WTC11 (cell line): ENCODE data around the gene ZNF18. TPM values are rescaled to one million over a fixed set of nuclear protein-coding genes. Genes with fewer than 3 reads are reported as not detected.

ENCODE experiments used
- ATAC-seq: fragments of 200-7000 bp; cut with Tn5 transposase; 2 replicates; pipeline ENCODE4 v1.10.0; 2021; ENCODE audit warnings: mild to moderate bottlenecking, moderate library complexity
- CTCF ChIA-PET: fragments of 300-600 bp; sonication (Branson Sonifier 250); formaldehyde crosslinking; loops from one replicate; lab custom pipeline; 2021; ENCODE audit warnings: antibody characterized with exemption; lab: Charles Lee
- POLR2A ChIA-PET: fragments of 350-600 bp; sonication (Branson Sonifier 250); formaldehyde crosslinking; loops from one replicate; lab custom pipeline; 2021; ENCODE audit warnings: antibody characterized with exemption; lab: Charles Lee
- DNase-seq: peaks from one replicate; pipeline ENCODE4 v3.0.0; 2021; ENCODE audit warnings: low spot score
- H3K27ac Mint-ChIP-seq: 2 replicates; pipeline ENCODE4 v1.8.0; 2021; ENCODE audit warnings: mixed read lengths
- H3K27me3 Mint-ChIP-seq: 2 replicates; pipeline ENCODE4 v1.8.0; 2021; ENCODE audit warnings: low read depth, mild to moderate bottlenecking, moderate library complexity, mixed read lengths
- H3K36me3 Mint-ChIP-seq: 2 replicates; pipeline ENCODE4 v1.8.0; 2021; ENCODE audit warnings: mixed read lengths
- H3K4me1 Mint-ChIP-seq: 2 replicates; pipeline ENCODE4 v1.8.0; 2022; ENCODE audit warnings: mixed read lengths
- H3K4me3 Mint-ChIP-seq: 2 replicates; pipeline ENCODE4 v1.8.0; 2021; ENCODE audit warnings: mild to moderate bottlenecking, moderate library complexity, mixed read lengths
- H3K9me3 Mint-ChIP-seq: 2 replicates; pipeline ENCODE4 v1.8.0; 2021; ENCODE audit warnings: mixed read lengths
- ATF1 ChIP-seq: sonication (generic); formaldehyde crosslinking; IDR thresholded peaks from 2 replicates; pipeline ENCODE4 v1.8.1; 2023; ENCODE audit warnings: mild to moderate bottlenecking, moderate library complexity, missing genetic modification reagents
- CBFB ChIP-seq: sonication (generic); formaldehyde crosslinking; IDR thresholded peaks from 2 replicates; pipeline ENCODE4 v1.8.1; 2022; ENCODE audit warnings: mild to moderate bottlenecking, low read depth, missing genetic modification reagents
- CREB1 ChIP-seq: sonication (generic); formaldehyde crosslinking; IDR thresholded peaks from 2 replicates; pipeline ENCODE4 v1.8.0; 2023; ENCODE audit warnings: mild to moderate bottlenecking, missing genetic modification reagents
- CREM ChIP-seq: sonication (generic); formaldehyde crosslinking; IDR thresholded peaks from 2 replicates; pipeline ENCODE4 v1.8.1; 2022; ENCODE audit warnings: mild to moderate bottlenecking, missing genetic modification reagents, moderate library complexity
- ETV6 ChIP-seq: sonication (generic); formaldehyde crosslinking; IDR thresholded peaks from 2 replicates; pipeline ENCODE4 v1.8.1; 2022; ENCODE audit warnings: mild to moderate bottlenecking, missing genetic modification reagents
- NR2C2 ChIP-seq: sonication (generic); formaldehyde crosslinking; IDR thresholded peaks from 2 replicates; pipeline ENCODE4 v1.8.0; 2022; ENCODE audit warnings: mild to moderate bottlenecking, missing genetic modification reagents
- SMAD3 ChIP-seq: sonication (generic); formaldehyde crosslinking; IDR thresholded peaks from 2 replicates; pipeline ENCODE4 v1.8.0; 2022; ENCODE audit warnings: missing genetic modification reagents, mild to moderate bottlenecking, borderline replicate concordance
- SP1 ChIP-seq: sonication (generic); formaldehyde crosslinking; conservative IDR thresholded peaks from 2 replicates; pipeline ENCODE4 v1.8.1; 2022; ENCODE audit warnings: missing genetic modification reagents
- TCF7 ChIP-seq: sonication (generic); formaldehyde crosslinking; IDR thresholded peaks from 2 replicates; pipeline ENCODE4 v1.8.0; 2022; ENCODE audit warnings: mild to moderate bottlenecking, low read depth, missing genetic modification reagents, moderate library complexity
- TEAD1 ChIP-seq: sonication (generic); formaldehyde crosslinking; IDR thresholded peaks from 2 replicates; pipeline ENCODE4 v1.8.0; 2022; ENCODE audit warnings: mild to moderate bottlenecking, missing genetic modification reagents
- ZBTB21 ChIP-seq: sonication (generic); formaldehyde crosslinking; IDR thresholded peaks from 2 replicates; pipeline ENCODE4 v1.8.1; 2023; ENCODE audit warnings: mild to moderate bottlenecking, missing genetic modification reagents, borderline replicate concordance
- ZNF121 ChIP-seq: sonication (generic); formaldehyde crosslinking; IDR thresholded peaks from 2 replicates; pipeline ENCODE4 v1.8.0; 2023; ENCODE audit warnings: missing genetic modification reagents
- ZNF263 ChIP-seq: sonication (generic); formaldehyde crosslinking; IDR thresholded peaks from 2 replicates; pipeline ENCODE4 v1.8.1; 2022; ENCODE audit warnings: low read depth, mild to moderate bottlenecking, moderate library complexity, missing genetic modification reagents
- ZNF317 ChIP-seq: sonication (generic); formaldehyde crosslinking; IDR thresholded peaks from 2 replicates; pipeline ENCODE4 v1.8.1; 2023; ENCODE audit warnings: low read depth, mild to moderate bottlenecking, moderate library complexity, missing genetic modification reagents, borderline replicate concordance
- ZNF671 ChIP-seq: fragments of 250-450 bp; sonication (Bioruptor Pico); IDR thresholded peaks from 2 replicates; pipeline ENCODE4 v1.8.0; 2021; ENCODE audit warnings: mild to moderate bottlenecking
- total RNA-seq: library from RNA; stranded (reverse); gene quantifications from 3 replicates; pipeline ENCODE4 v1.2.3, GENCODE V29; 2021
- TF ChIP-seq, protein P1 (sequence below): fragments of 200-600 bp; IDR thresholded peaks from 2 replicates; pipeline ENCODE4 v1.8.0; 2022; ENCODE audit warnings: antibody characterized with exemption
- TF ChIP-seq, protein P2 (sequence below): sonication (generic); formaldehyde crosslinking; IDR thresholded peaks from 2 replicates; pipeline ENCODE4 v1.8.0; 2022; ENCODE audit warnings: mild to moderate bottlenecking, missing genetic modification reagents
- TF ChIP-seq, protein P3 (sequence below): sonication (generic); formaldehyde crosslinking; IDR thresholded peaks from 2 replicates; pipeline ENCODE4 v1.8.1; 2022; ENCODE audit warnings: mild to moderate bottlenecking, moderate library complexity, missing genetic modification reagents
- TF ChIP-seq, protein P4 (sequence below): fragments of 250-450 bp; sonication (Bioruptor Pico); IDR thresholded peaks from 2 replicates; pipeline ENCODE4 v1.8.0; 2021; ENCODE audit warnings: mild to moderate bottlenecking
- TF ChIP-seq, protein P5 (sequence below): fragments of 250-450 bp; sonication (Bioruptor Pico); IDR thresholded peaks from 2 replicates; pipeline ENCODE4 v2.1.2; 2022; ENCODE audit warnings: mild to moderate bottlenecking, moderate library complexity
- TF ChIP-seq, protein P6 (sequence below): sonication (generic); formaldehyde crosslinking; IDR thresholded peaks from 2 replicates; pipeline ENCODE4 v1.8.0; 2023; ENCODE audit warnings: mild to moderate bottlenecking, missing genetic modification reagents

ZNF18 gene
- total RNA-seq, 1 experiment from 2014 or later: 13.3 TPM

DNA sequence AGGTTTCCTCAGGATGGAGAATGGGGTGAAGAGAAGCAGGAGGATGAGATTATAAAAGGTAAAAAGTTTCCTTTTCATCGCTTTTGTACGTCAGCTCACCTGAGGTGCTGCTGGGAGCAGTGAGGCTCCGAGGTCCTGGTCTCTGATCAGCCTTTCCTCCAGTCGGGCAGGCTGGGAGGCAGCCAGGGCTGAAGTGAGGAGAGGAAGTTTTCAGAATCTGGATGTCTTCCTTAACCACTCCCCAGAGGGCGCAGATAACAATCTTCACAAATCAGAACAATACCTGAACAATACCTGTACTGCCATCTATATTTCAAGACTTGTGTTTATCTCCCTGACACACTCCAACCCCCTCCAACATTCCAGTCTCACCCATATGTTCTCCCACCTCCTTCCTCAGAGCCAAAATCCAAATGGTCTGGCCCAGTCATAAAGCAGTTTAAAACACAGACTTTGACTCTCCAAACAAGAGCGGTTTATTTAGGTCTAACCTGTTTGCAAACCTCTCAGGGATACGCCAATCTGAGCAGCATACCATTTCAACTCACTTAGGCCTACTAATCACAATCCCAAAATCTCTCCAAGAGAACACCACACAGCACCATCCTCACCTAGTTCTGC lies 6.8 kb downstream of the ZNF18 start:
- H3K4me3 Mint-ChIP-seq: peak overlapping the region; percentile 16; the same call in 1 of the 2 replicates
- peaks cover 10% of the 10 kb centered on the region; the same call in 1 of the 2 replicates for H3K9me3 Mint-ChIP-seq
- H3K4me1 Mint-ChIP-seq: peaks cover 67% of the 10 kb centered on the region
- H3K27ac Mint-ChIP-seq: peak overlapping the region; percentile 14
- H3K27me3 Mint-ChIP-seq: no peaks in the 10 kb centered on the region
- no peak for ATAC-seq
- no peak for DNase-seq
- H3K36me3 Mint-ChIP-seq: peaks cover 50% of the 10 kb centered on the region
- ChIA-PET POLR2A (interaction anchor here (1.7 kb wide), 1 partner anchor 30 kb away, joined by 5 read pairs; the partner anchor contains the start of gene MAP2K4), CTCF (interaction anchor here (0.5 to 1.8 kb wide), 3 partner anchors 10 to 71 kb away, joined by 3 to 10 read pairs (median 4); no protein-coding TSS in a partner anchor)
- TF ChIP-seq ATF1 (CRISPR knock-in tag) (no peak), ZNF263 (CRISPR knock-in tag) (no peak), ETV6 (CRISPR knock-in tag) (no peak), ZNF671 (no peak)

DNA sequence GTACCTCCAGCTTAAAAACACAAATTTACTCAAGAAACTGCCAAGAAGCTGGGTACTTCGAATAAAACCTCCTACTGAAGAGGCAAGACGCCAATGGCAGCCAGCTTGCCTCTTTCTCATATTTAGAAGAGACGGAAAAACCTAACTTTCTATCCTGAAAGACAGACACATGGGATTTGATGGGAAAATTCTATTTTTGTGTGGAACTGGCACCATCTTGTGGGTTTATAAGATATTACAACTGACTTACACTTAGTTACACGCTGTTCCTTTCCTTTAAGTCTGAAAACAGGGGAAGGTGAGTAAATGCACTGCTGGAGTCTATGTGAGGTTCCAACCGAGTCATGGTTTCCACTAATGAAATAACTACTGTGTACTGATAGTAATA lies 10.3 kb downstream of the ZNF18 start:
- Mint-ChIP-seq H3K36me3 (peaks cover 60% of the 10 kb centered on the region), H3K4me3 (no peak overlapping the region), H3K9me3 (no peaks in the 10 kb centered on the region), H3K27me3 (no peaks in the 10 kb centered on the region), H3K4me1 (peaks cover 59% of the 10 kb centered on the region), H3K27ac (no peak overlapping the region; the same call in 1 of the 2 replicates)
- CTCF ChIA-PET: interaction anchor here (0.7 to 1.4 kb wide), 10 partner anchors 9 to 1111 kb away, joined by 3 to 8 read pairs (median 4); partner anchors contain the start of gene ZNF18
- POLR2A ChIA-PET: interaction anchor here (1.0 kb wide), 1 partner anchor 11 kb away, joined by 3 read pairs; the partner anchor contains the start of gene ZNF18
- ATAC-seq (peak; percentile 31), DNase-seq (no peak)
- TF ChIP-seq, protein P1, sequence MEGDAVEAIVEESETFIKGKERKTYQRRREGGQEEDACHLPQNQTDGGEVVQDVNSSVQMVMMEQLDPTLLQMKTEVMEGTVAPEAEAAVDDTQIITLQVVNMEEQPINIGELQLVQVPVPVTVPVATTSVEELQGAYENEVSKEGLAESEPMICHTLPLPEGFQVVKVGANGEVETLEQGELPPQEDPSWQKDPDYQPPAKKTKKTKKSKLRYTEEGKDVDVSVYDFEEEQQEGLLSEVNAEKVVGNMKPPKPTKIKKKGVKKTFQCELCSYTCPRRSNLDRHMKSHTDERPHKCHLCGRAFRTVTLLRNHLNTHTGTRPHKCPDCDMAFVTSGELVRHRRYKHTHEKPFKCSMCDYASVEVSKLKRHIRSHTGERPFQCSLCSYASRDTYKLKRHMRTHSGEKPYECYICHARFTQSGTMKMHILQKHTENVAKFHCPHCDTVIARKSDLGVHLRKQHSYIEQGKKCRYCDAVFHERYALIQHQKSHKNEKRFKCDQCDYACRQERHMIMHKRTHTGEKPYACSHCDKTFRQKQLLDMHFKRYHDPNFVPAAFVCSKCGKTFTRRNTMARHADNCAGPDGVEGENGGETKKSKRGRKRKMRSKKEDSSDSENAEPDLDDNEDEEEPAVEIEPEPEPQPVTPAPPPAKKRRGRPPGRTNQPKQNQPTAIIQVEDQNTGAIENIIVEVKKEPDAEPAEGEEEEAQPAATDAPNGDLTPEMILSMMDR: peak; percentile 43; the same call in 1 of the 2 replicates
- TF ChIP-seq TEAD1: no peak

DNA sequence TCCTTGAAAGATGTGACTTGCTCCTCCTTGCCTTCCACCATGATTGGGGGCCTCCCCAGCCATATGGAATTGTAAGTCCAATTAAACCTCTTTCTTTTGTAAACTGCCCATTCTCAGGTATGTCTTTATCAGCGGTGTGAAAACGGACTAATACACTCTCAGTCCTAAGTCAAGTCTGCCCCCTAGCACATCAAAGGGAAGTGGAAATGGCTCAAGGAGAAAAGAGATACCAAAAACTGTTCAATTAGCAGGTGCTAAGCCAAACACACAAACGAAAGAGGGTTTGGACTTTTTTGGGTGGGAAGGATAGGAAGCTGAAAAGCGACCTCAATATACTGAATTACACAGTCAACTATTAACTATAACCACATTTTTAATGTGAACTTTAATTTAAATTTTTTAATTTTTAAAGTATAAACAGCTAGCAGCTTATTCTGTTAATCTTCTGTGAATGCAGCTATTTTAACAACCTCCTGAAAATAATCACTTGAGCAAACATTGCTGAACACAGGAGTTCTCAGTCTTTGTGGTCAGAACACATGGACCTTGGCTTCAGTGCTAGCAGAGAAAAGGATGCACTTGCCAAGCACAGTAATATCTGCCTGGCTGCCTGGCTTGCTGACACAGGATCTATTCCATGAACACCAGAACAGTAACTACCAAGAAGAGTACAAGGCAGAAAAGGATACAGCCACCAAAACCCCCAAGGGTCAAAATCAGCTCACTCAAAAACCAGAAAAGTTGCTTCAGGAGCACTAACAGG lies 10.9 kb downstream of the ZNF18 start:
- no peak for DNase-seq
- H3K9me3 Mint-ChIP-seq: no peaks in the 10 kb centered on the region
- no peak overlapping the region for H3K27ac Mint-ChIP-seq
- no peak for ATAC-seq
- no peak overlapping the region for H3K4me3 Mint-ChIP-seq
- no peaks in the 10 kb centered on the region for H3K27me3 Mint-ChIP-seq
- ChIA-PET POLR2A (interaction anchor here (1.0 kb wide), 1 partner anchor 11 kb away, joined by 3 read pairs; the partner anchor contains the start of gene ZNF18), CTCF (interaction anchor here (0.6 to 1.4 kb wide), 11 partner anchors 8 to 1111 kb away, joined by 3 to 8 read pairs (median 4); partner anchors contain the start of gene ZNF18)
- H3K36me3 Mint-ChIP-seq: peaks cover 55% of the 10 kb centered on the region
- H3K4me1 Mint-ChIP-seq: peaks cover 58% of the 10 kb centered on the region
- TF ChIP-seq, protein P2, sequence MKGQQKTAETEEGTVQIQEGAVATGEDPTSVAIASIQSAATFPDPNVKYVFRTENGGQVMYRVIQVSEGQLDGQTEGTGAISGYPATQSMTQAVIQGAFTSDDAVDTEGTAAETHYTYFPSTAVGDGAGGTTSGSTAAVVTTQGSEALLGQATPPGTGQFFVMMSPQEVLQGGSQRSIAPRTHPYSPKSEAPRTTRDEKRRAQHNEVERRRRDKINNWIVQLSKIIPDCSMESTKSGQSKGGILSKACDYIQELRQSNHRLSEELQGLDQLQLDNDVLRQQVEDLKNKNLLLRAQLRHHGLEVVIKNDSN (CRISPR knock-in tag): no peak
- TF ChIP-seq, protein P3, sequence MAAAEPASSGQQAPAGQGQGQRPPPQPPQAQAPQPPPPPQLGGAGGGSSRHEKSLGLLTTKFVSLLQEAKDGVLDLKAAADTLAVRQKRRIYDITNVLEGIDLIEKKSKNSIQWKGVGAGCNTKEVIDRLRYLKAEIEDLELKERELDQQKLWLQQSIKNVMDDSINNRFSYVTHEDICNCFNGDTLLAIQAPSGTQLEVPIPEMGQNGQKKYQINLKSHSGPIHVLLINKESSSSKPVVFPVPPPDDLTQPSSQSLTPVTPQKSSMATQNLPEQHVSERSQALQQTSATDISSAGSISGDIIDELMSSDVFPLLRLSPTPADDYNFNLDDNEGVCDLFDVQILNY (CRISPR knock-in tag): no peak
- TF ChIP-seq TEAD1: no peak
- TF ChIP-seq, protein P4, sequence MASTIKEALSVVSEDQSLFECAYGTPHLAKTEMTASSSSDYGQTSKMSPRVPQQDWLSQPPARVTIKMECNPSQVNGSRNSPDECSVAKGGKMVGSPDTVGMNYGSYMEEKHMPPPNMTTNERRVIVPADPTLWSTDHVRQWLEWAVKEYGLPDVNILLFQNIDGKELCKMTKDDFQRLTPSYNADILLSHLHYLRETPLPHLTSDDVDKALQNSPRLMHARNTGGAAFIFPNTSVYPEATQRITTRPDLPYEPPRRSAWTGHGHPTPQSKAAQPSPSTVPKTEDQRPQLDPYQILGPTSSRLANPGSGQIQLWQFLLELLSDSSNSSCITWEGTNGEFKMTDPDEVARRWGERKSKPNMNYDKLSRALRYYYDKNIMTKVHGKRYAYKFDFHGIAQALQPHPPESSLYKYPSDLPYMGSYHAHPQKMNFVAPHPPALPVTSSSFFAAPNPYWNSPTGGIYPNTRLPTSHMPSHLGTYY (CRISPR knock-in tag): no peak
- no peak for TF ChIP-seq CBFB (CRISPR knock-in tag)
- no peak for TF ChIP-seq SMAD3
- no peak for TF ChIP-seq SP1 (CRISPR knock-in tag)
- no peak for TF ChIP-seq ETV6 (CRISPR knock-in tag)
- TF ChIP-seq TCF7 (CRISPR knock-in tag): no peak
- no peak for TF ChIP-seq ZBTB21 (CRISPR knock-in tag)
- no peak for TF ChIP-seq ZNF263 (CRISPR knock-in tag)
- TF ChIP-seq CREB1 (CRISPR knock-in tag): no peak
- no peak for TF ChIP-seq NR2C2 (CRISPR knock-in tag)
- TF ChIP-seq, protein P5, sequence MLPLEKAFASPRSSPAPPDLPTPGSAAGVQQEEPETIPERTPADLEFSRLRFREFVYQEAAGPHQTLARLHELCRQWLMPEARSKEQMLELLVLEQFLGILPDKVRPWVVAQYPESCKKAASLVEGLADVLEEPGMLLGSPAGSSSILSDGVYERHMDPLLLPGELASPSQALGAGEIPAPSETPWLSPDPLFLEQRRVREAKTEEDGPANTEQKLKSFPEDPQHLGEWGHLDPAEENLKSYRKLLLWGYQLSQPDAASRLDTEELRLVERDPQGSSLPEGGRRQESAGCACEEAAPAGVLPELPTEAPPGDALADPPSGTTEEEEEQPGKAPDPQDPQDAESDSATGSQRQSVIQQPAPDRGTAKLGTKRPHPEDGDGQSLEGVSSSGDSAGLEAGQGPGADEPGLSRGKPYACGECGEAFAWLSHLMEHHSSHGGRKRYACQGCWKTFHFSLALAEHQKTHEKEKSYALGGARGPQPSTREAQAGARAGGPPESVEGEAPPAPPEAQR: no peak
- TF ChIP-seq CREM (CRISPR knock-in tag): no peak
- TF ChIP-seq, protein P6, sequence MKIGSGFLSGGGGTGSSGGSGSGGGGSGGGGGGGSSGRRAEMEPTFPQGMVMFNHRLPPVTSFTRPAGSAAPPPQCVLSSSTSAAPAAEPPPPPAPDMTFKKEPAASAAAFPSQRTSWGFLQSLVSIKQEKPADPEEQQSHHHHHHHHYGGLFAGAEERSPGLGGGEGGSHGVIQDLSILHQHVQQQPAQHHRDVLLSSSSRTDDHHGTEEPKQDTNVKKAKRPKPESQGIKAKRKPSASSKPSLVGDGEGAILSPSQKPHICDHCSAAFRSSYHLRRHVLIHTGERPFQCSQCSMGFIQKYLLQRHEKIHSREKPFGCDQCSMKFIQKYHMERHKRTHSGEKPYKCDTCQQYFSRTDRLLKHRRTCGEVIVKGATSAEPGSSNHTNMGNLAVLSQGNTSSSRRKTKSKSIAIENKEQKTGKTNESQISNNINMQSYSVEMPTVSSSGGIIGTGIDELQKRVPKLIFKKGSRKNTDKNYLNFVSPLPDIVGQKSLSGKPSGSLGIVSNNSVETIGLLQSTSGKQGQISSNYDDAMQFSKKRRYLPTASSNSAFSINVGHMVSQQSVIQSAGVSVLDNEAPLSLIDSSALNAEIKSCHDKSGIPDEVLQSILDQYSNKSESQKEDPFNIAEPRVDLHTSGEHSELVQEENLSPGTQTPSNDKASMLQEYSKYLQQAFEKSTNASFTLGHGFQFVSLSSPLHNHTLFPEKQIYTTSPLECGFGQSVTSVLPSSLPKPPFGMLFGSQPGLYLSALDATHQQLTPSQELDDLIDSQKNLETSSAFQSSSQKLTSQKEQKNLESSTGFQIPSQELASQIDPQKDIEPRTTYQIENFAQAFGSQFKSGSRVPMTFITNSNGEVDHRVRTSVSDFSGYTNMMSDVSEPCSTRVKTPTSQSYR: no peak
- no peak for TF ChIP-seq ZNF121 (CRISPR knock-in tag)
- TF ChIP-seq ZNF317 (CRISPR knock-in tag): no peak
